SK-N-SH (cell line): ENCODE measurements around the gene PIP5K1C. TPM values are rescaled to one million over a fixed set of nuclear protein-coding genes. Genes with fewer than 3 reads are reported as not detected.

Source experiments
- CTCF ChIA-PET: fragments of 300-600, 350-600 bp; formaldehyde crosslinking; extraction: SDS; loops from one replicate; lab custom pipeline; 2021; lab: Yijun Ruan, JAX
- POLR2A ChIA-PET: fragments of 350-600 bp; sonication (Branson Sonifier 250); formaldehyde crosslinking; extraction: SDS; loops from one replicate; lab custom pipeline; 2020; ENCODE audit warnings: antibody characterized with exemption, inconsistent platforms; lab: Yijun Ruan, JAX
- DNase-seq: peaks from one replicate; pipeline ENCODE4 v3.0.0; 2012
- H2AFZ ChIP-seq: fragments of 200-600 bp; sonication (generic); 2 replicates; pipeline ENCODE4 v1.8.1; 2016; ENCODE audit warnings: antibody characterized with exemption, mild to moderate bottlenecking, low read depth
- H3F3A ChIP-seq: fragments of 200-600 bp; sonication (generic); replicated peaks from 2 replicates; pipeline ENCODE3; 2016; ENCODE audit warnings: antibody characterized with exemption, mild to moderate bottlenecking; ENCODE audit not compliant: insufficient read depth
- H3K27ac ChIP-seq, 2 experiments: fragments of 200-500 bp in 1 of 2; fragments of 200-600 bp in 1 of 2; sonication (Bioruptor generic) in 1 of 2; sonication (generic), shearing (Covaris generic) in 1 of 2; 2 replicates each; pipeline versions ENCODE4 v1.5.1 to v1.6.1; 2014 to 2016; ENCODE audit warnings: low read depth in 2 of 2, inconsistent platforms in 1 of 2, low read length in 1 of 2, mild to moderate bottlenecking in 1 of 2, mixed read lengths in 1 of 2
- H3K27me3 ChIP-seq: fragments of 200-600 bp; sonication (generic), shearing (Covaris generic); 2 replicates; pipeline ENCODE4 v1.6.1; 2016; ENCODE audit warnings: mixed run types; ENCODE audit not compliant: insufficient read depth
- H3K36me3 ChIP-seq, 2 experiments: fragments of 200-500 bp in 1 of 2; fragments of 200-600 bp in 1 of 2; sonication (Bioruptor generic) in 1 of 2; sonication (generic) in 1 of 2; replicated peaks in 1 of 2; 2 replicates each; pipeline versions ENCODE3 to v1.5.1; 2014 to 2016; ENCODE audit warnings: low read length in 1 of 2, mild to moderate bottlenecking in 1 of 2; ENCODE audit not compliant: insufficient read depth in 2 of 2, control insufficient read depth in 1 of 2
- H3K4me1 ChIP-seq, 2 experiments: fragments of 200-500 bp in 1 of 2; fragments of 200-600 bp in 1 of 2; sonication (Bioruptor generic) in 1 of 2; sonication (generic), shearing (Covaris generic) in 1 of 2; 2 replicates each; pipeline versions ENCODE4 v1.5.1 to v1.6.1; 2014 to 2016; ENCODE audit warnings: low read depth in 1 of 2, low read length in 1 of 2, mixed run types in 1 of 2; ENCODE audit not compliant: insufficient read depth in 2 of 2, control insufficient read depth in 1 of 2
- H3K4me2 ChIP-seq: fragments of 200-600 bp; sonication (generic), shearing (Covaris generic); 2 replicates; pipeline ENCODE4 v1.6.1; 2017; ENCODE audit warnings: mixed run types
- H3K4me3 ChIP-seq, 2 experiments: fragments of 200-500 bp in 1 of 2; fragments of 200-600 bp in 1 of 2; sonication (Bioruptor generic) in 1 of 2; sonication (generic), shearing (Covaris generic) in 1 of 2; 2 replicates each; pipeline versions ENCODE4 v1.5.1 to v1.8.1; 2014 to 2016; ENCODE audit warnings: low read depth in 2 of 2, inconsistent platforms in 1 of 2, low read length in 1 of 2, mild to moderate bottlenecking in 1 of 2, mixed read lengths in 1 of 2, moderate library complexity in 1 of 2
- H3K79me2 ChIP-seq: fragments of 200-600 bp; sonication (generic); 2 replicates; pipeline ENCODE4 v1.8.1; 2017; ENCODE audit warnings: mild to moderate bottlenecking; ENCODE audit not compliant: insufficient read depth
- H3K9ac ChIP-seq: fragments of 200-600 bp; sonication (generic); 2 replicates; pipeline ENCODE4 v1.6.1; 2017; ENCODE audit warnings: mixed run types
- H3K9me2 ChIP-seq: fragments of 200-600 bp; sonication (generic); 2 replicates; pipeline ENCODE4 v1.6.1; 2017; ENCODE audit warnings: mixed run types
- H3K9me3 ChIP-seq: fragments of 200-600 bp; sonication (generic); 2 replicates; pipeline ENCODE4 v1.6.1; 2017; ENCODE audit warnings: mixed run types, mild to moderate bottlenecking, moderate library complexity
- H4K20me1 ChIP-seq: fragments of 200-600 bp; sonication (generic); 2 replicates; pipeline ENCODE4 v1.6.1; 2017; ENCODE audit warnings: mild to moderate bottlenecking, mixed run types; ENCODE audit not compliant: insufficient read depth
- CHD2 ChIP-seq: fragments of 150-350 bp; IDR thresholded peaks from 2 replicates; pipeline ENCODE4 v1.6.1; 2018; ENCODE audit warnings: low read length; ENCODE audit not compliant: partially characterized antibody
- EP300 ChIP-seq, 2 experiments: IDR thresholded peaks; 2 replicates each; pipeline versions ENCODE4 v1.4.0 to v1.6.1; 2012; ENCODE audit warnings: borderline replicate concordance in 1 of 2, low read depth in 1 of 2, low read length in 1 of 2
- FOXJ3 ChIP-seq: sonication (generic); formaldehyde crosslinking; IDR thresholded peaks from 2 replicates; pipeline ENCODE4 v1.5.1; 2020; ENCODE audit warnings: mild to moderate bottlenecking, missing genetic modification reagents
- GABPA ChIP-seq: IDR thresholded peaks from 2 replicates; pipeline ENCODE4 v1.4.0; 2012; ENCODE audit warnings: low read depth, mild to moderate bottlenecking
- MXI1 ChIP-seq: IDR thresholded peaks from 2 replicates; pipeline ENCODE4 v1.6.1; 2012; ENCODE audit warnings: mild to moderate bottlenecking, low read depth, low read length, improper control_type of control experiment
- NRF1 ChIP-seq: IDR thresholded peaks from 2 replicates; pipeline ENCODE4 v1.6.1; 2012; ENCODE audit warnings: low read depth, mild to moderate bottlenecking, low read length
- POLR2AphosphoS5 ChIP-seq: IDR thresholded peaks from 2 replicates; pipeline ENCODE4 v1.6.1; 2012; ENCODE audit warnings: low read depth, low read length
- TCF12 ChIP-seq: IDR thresholded peaks from 2 replicates; pipeline ENCODE4 v1.4.0; 2012
- USF1 ChIP-seq: IDR thresholded peaks from 2 replicates; pipeline ENCODE4 v1.4.0; 2012; ENCODE audit warnings: low read depth, borderline replicate concordance
- whole genome bisulfite sequencing: methylation state at CpG from one replicate; pipeline ENCODE4 v1.1.6; 2017; ENCODE audit warnings: low lambda C conversion rate; 5-methylcytosine and 5-hydroxymethylcytosine counted together
- polyA plus RNA-seq, 3 experiments: library from polyadenylated mRNA; depleted of rRNA; stranded (reverse); fragments of >200 nt; gene quantifications; 2 replicates each; pipeline ENCODE4 v1.2.3, GENCODE V29; 2012
- TF ChIP-seq, protein P1 (sequence below): fragments of 150-350 bp; IDR thresholded peaks from 2 replicates; pipeline ENCODE4 v1.6.1; 2016; ENCODE audit warnings: mild to moderate bottlenecking, low read depth, low read length

PIP5K1C gene
- polyA plus RNA-seq, 1 of the 3 experiments (the other 2 are of a cell fraction) = 12.3 TPM

GRCh38 chr19:3608750-3609322 is 91.4 kb downstream of the PIP5K1C start:
- CTCF ChIA-PET = interaction anchor here (0.6 to 2.9 kb wide), 5 partner anchors 9 to 92 kb away, joined by 3 to 23 read pairs (median 7); partner anchors contain the start of gene GIPC3

DNA sequence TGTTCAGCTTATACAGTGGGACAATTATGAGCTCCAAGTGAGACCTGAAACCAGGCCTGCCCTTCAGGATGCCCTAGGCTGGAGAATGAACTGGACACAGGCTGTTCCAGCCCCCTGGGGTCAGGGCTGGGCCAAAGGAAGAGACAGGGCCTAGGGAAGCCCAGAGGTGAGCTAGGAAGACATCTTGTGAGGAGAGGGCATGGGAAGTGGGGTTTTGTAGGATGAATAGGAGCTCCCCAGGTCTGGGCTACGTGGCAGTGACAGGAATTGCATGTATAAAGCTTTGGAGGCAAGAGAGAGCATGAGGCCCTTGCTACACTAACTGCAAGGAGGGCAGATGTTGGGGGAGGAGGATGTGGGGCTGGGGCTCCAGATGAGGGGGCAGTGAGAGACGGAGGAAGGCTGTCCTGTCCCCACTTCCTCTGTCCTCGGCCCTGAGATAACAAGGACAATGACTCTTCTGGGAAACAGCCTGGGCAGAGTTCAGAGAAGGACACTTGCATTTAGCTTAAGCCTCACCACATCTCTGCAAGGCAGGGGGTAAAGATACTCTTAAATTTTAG is 92.1 kb downstream of the PIP5K1C start:
- no peak overlapping the region for H3K4me3 ChIP-seq
- CTCF ChIA-PET = interaction anchor here (0.6 to 2.9 kb wide), 7 partner anchors 9 to 93 kb away, joined by 3 to 23 read pairs (median 5); partner anchors contain the start of gene GIPC3

More at GRCh38 chr19:3608750-3609322, 91.4 kb downstream of the PIP5K1C start:
- Histone ChIP-seq H3K27ac (no peak overlapping the region), H2AFZ (no peak overlapping the region), H3K9me2 (no peaks in the 10 kb centered on the region), H3K27me3 (no peaks in the 10 kb centered on the region), H4K20me1 (no peaks in the 10 kb centered on the region), H3K4me1 (peaks cover 8 to 14% of the 10 kb centered on the region in 2 experiments; a peak in 1 of 4 replicates), H3K36me3 (peaks cover 0 to 25% of the 10 kb centered on the region in 2 experiments), H3K9ac (no peak overlapping the region), H3K79me2 (no peaks in the 10 kb centered on the region), H3K9me3 (no peaks in the 10 kb centered on the region), H3K4me2 (no peak overlapping the region), H3F3A (no peaks in the 10 kb centered on the region), H3K4me3 (no peak overlapping the region)
- TF ChIP-seq, protein P1, sequence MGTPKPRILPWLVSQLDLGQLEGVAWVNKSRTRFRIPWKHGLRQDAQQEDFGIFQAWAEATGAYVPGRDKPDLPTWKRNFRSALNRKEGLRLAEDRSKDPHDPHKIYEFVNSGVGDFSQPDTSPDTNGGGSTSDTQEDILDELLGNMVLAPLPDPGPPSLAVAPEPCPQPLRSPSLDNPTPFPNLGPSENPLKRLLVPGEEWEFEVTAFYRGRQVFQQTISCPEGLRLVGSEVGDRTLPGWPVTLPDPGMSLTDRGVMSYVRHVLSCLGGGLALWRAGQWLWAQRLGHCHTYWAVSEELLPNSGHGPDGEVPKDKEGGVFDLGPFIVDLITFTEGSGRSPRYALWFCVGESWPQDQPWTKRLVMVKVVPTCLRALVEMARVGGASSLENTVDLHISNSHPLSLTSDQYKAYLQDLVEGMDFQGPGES = no peak
- no peak for TF ChIP-seq USF1
- POLR2A ChIA-PET = interaction anchor here (1.2 kb wide), 1 partner anchor 22 kb away, joined by 4 read pairs; no protein-coding TSS in a partner anchor
- WGBS = 90% methylated on average over 18 of the region's 21 CpGs
- no peak for DNase-seq

More for the DNA sequence above, 92.1 kb downstream of the PIP5K1C start:
- DNase-seq = no peak
- Histone ChIP-seq H3K9ac (no peak overlapping the region), H3K4me1 (peaks cover 8 to 14% of the 10 kb centered on the region in 2 experiments; a peak in 1 of 4 replicates), H3K9me2 (no peaks in the 10 kb centered on the region), H3K79me2 (no peaks in the 10 kb centered on the region), H3K36me3 (peaks cover 0 to 21% of the 10 kb centered on the region in 2 experiments), H3K4me2 (no peak overlapping the region), H2AFZ (no peak overlapping the region), H4K20me1 (no peaks in the 10 kb centered on the region), H3F3A (no peaks in the 10 kb centered on the region), H3K9me3 (no peaks in the 10 kb centered on the region), H3K27me3 (no peaks in the 10 kb centered on the region), H3K27ac (no peak overlapping the region)
- whole genome bisulfite sequencing = 86% methylated on average over 3 of the region's 3 CpGs
- TF ChIP-seq CHD2 (no peak), TCF12 (no peak), GABPA (no peak), MXI1 (no peak), NRF1 (no peak), EP300 (IDR thresholded peaks at IDR 0.05; ENCODE audit: borderline replicate concordance in 1 of 2, low read depth in 1 of 2, low read length in 1 of 2) (no peak), FOXJ3 (CRISPR knock-in tag) (no peak), POLR2AphosphoS5 (no peak)
- POLR2A ChIA-PET = interaction anchor here (0.5 kb wide), 1 partner anchor 89 kb away, joined by 3 read pairs; no protein-coding TSS in a partner anchor
